IMR-90 (cell line): Measurements from ENCODE around the gene HS6ST3. TPM values are rescaled to one million over a fixed set of nuclear protein-coding genes. Genes with fewer than 3 reads are reported as not detected.

Experiments
- ATAC-seq: fragments of 200-7000 bp; cut with Tn5 transposase; 2 replicates; pipeline ENCODE4 v1.9.1; 2020; ENCODE audit warnings: low read depth, mild to moderate bottlenecking, moderate library complexity
- BruUV-seq: library from RNA; stranded (reverse); fragments of 400-500 nt; replicated peaks from 2 replicates; lab custom pipeline; 2021; lab: Mats Ljungman, UMichigan
- CTCF ChIA-PET: fragments of 300-600 bp; formaldehyde crosslinking; extraction: SDS; loops from one replicate; lab custom pipeline; 2021; ENCODE audit warnings: antibody characterized with exemption; lab: Yijun Ruan, JAX
- POLR2A ChIA-PET: fragments of 300-600 bp; sonication (Branson Sonifier 250); formaldehyde crosslinking; loops from one replicate; lab custom pipeline; 2022; ENCODE audit warnings: antibody characterized with exemption; ENCODE audit not compliant: unreplicated experiment; lab: Charles Lee
- DNase-seq: peaks from one replicate; pipeline ENCODE4 v3.0.0; 2013
- H2AFZ ChIP-seq: replicated peaks from 2 replicates; pipeline ENCODE3; 2013; ENCODE audit warnings: low read length, mild to moderate bottlenecking; ENCODE audit not compliant: poor library complexity
- H2AK5ac ChIP-seq: 2 replicates; pipeline ENCODE4 v1.6.1; 2013; ENCODE audit warnings: low read depth, low read length, inconsistent platforms
- H2AK9ac ChIP-seq: replicated peaks from 2 replicates; pipeline ENCODE3; 2013; ENCODE audit warnings: mild to moderate bottlenecking, low read depth, low read length, moderate library complexity; ENCODE audit not compliant: poor library complexity
- H2BK120ac ChIP-seq: 2 replicates; pipeline ENCODE4 v1.6.1; 2013; ENCODE audit warnings: low read depth, low read length, inconsistent platforms
- H2BK15ac ChIP-seq: 3 replicates; pipeline ENCODE4 v1.6.1; 2013; ENCODE audit warnings: low read depth, low read length, inconsistent platforms
- H2BK20ac ChIP-seq: 2 replicates; pipeline ENCODE4 v1.6.1; 2013; ENCODE audit warnings: low read depth, mild to moderate bottlenecking, inconsistent platforms, low read length, moderate library complexity
- H2BK5ac ChIP-seq: 2 replicates; pipeline ENCODE4 v1.6.1; 2013; ENCODE audit warnings: mild to moderate bottlenecking, low read depth, low read length, inconsistent platforms; ENCODE audit not compliant: poor library complexity, severe bottlenecking
- H3K14ac ChIP-seq: replicated peaks from 2 replicates; pipeline ENCODE4 v1.6.1; 2013; ENCODE audit warnings: low read depth, low read length, inconsistent platforms
- H3K18ac ChIP-seq: 2 replicates; pipeline ENCODE4 v1.6.1; 2013; ENCODE audit warnings: low read depth, low read length, control low read depth
- H3K23ac ChIP-seq: 2 replicates; pipeline ENCODE4 v1.6.1; 2013; ENCODE audit warnings: low read depth, low read length, inconsistent platforms
- H3K27ac ChIP-seq: 2 replicates; pipeline ENCODE4 v1.5.1; 2013; ENCODE audit warnings: mild to moderate bottlenecking, control low read depth, low read length; ENCODE audit not compliant: insufficient read depth
- H3K27me3 ChIP-seq: 2 replicates; pipeline ENCODE4 v1.6.1; 2013; ENCODE audit warnings: low read length; ENCODE audit not compliant: control insufficient read depth, insufficient read depth
- H3K36me3 ChIP-seq: 2 replicates; pipeline ENCODE4 v1.6.1; 2013; ENCODE audit warnings: low read length, mixed read lengths; ENCODE audit not compliant: control insufficient read depth, insufficient read depth
- H3K4ac ChIP-seq: 2 replicates; pipeline ENCODE4 v1.6.1; 2013; ENCODE audit warnings: low read depth, low read length, inconsistent platforms
- H3K4me1 ChIP-seq: 2 replicates; pipeline ENCODE4 v1.6.1; 2013; ENCODE audit warnings: low read length, mixed read lengths; ENCODE audit not compliant: control insufficient read depth, insufficient read depth
- H3K4me2 ChIP-seq: 2 replicates; pipeline ENCODE4 v1.6.1; 2013; ENCODE audit warnings: low read depth, mild to moderate bottlenecking, control low read depth, low read length, moderate library complexity
- H3K4me3 ChIP-seq: 2 replicates; pipeline ENCODE4 v1.5.1; 2013; ENCODE audit warnings: low read depth, mild to moderate bottlenecking, control low read depth, low read length, moderate library complexity; ENCODE audit not compliant: insufficient read depth
- H3K56ac ChIP-seq: 2 replicates; pipeline ENCODE4 v1.6.1; 2013; ENCODE audit warnings: low read length, inconsistent platforms; ENCODE audit not compliant: insufficient read depth; ENCODE audit errors: extremely low read depth
- H3K79me1 ChIP-seq, 2 experiments: 2 replicates each; pipeline ENCODE4 v1.6.1; 2013; ENCODE audit warnings: low read length in 2 of 2, inconsistent platforms in 1 of 2, low read depth in 1 of 2
- H3K9ac ChIP-seq: 2 replicates; pipeline ENCODE4 v1.6.1; 2013; ENCODE audit warnings: low read depth, low read length, control low read depth
- H3K9me1 ChIP-seq: 2 replicates; pipeline ENCODE4 v1.6.1; 2013; ENCODE audit warnings: low read length, inconsistent platforms; ENCODE audit not compliant: insufficient read depth
- H3K9me3 ChIP-seq: 2 replicates; pipeline ENCODE4 v1.6.1; 2013; ENCODE audit warnings: low read length; ENCODE audit not compliant: control insufficient read depth, insufficient read depth
- H4K20me1 ChIP-seq: 2 replicates; pipeline ENCODE4 v1.6.1; 2013; ENCODE audit warnings: low read length, inconsistent platforms; ENCODE audit not compliant: insufficient read depth
- H4K5ac ChIP-seq: 2 replicates; pipeline ENCODE4 v1.6.1; 2013; ENCODE audit warnings: mild to moderate bottlenecking, low read depth, low read length, control low read depth
- H4K8ac ChIP-seq, 2 experiments: 2 replicates each; pipeline ENCODE4 v1.6.1; 2013; ENCODE audit warnings: low read depth in 2 of 2, low read length in 2 of 2, control low read depth in 1 of 2, inconsistent platforms in 1 of 2
- H4K91ac ChIP-seq: 2 replicates; pipeline ENCODE4 v1.6.1; 2013; ENCODE audit warnings: low read depth, low read length, inconsistent platforms; ENCODE audit not compliant: insufficient read depth
- BHLHE40 ChIP-seq: fragments of 150-350 bp; IDR thresholded peaks from 2 replicates; pipeline ENCODE4 v1.6.1; 2016; ENCODE audit warnings: mild to moderate bottlenecking, low read depth, low read length
- CEBPB ChIP-seq: IDR thresholded peaks from 2 replicates; pipeline ENCODE4 v1.6.1; 2012; ENCODE audit warnings: low read depth, low read length, improper control_type of control experiment
- FOS ChIP-seq: fragments of 150-350 bp; IDR thresholded peaks from 2 replicates; pipeline ENCODE4 v1.6.1; 2016; ENCODE audit warnings: low read depth, low read length
- MAFK ChIP-seq: IDR thresholded peaks from 2 replicates; pipeline ENCODE4 v1.6.1; 2012; ENCODE audit warnings: low read depth, low read length, improper control_type of control experiment
- SMC3 ChIP-seq: fragments of 150-350 bp; IDR thresholded peaks from 2 replicates; pipeline ENCODE4 v1.6.1; 2016; ENCODE audit warnings: low read depth, mild to moderate bottlenecking, antibody characterized with exemption, low read length, moderate library complexity
- USF2 ChIP-seq: fragments of 150-350 bp; IDR thresholded peaks from 2 replicates; pipeline ENCODE4 v1.6.1; 2017; ENCODE audit warnings: mild to moderate bottlenecking, antibody characterized with exemption, low read length, low read depth
- dilution Hi-C: fragments of 300-500 bp; cut with HindIII; formaldehyde crosslinking; loops from one replicate; pipeline ENCODE4 v1.14.3; 2018; ENCODE audit warnings: low sequenced_read_pairs; ENCODE audit not compliant: unreplicated experiment
- in situ Hi-C: fragments of 300-500 bp; cut with MboI; formaldehyde crosslinking; loops from 3 replicates; pipeline ENCODE4 v1.14.3; 2019; ENCODE audit warnings: low sequenced_read_pairs, inconsistent platforms, mixed read lengths
- intact Hi-C: fragments of 100-400 bp; cut with micrococcal nuclease; formaldehyde crosslinking; loops from 2 replicates; pipeline ENCODE4 v1.10.0; 2022
- polyA plus RNA-seq, 3 experiments: library from polyadenylated mRNA; depleted of rRNA; stranded (reverse); fragments of >200 nt; gene quantifications; 2 replicates each; pipeline ENCODE4 v1.2.3, GENCODE V29; 2012; ENCODE audit warnings: low replicate concordance in 1 of 3
- total RNA-seq: library from RNA; depleted of rRNA; stranded (reverse); fragments of >200 nt; gene quantifications from 2 replicates; pipeline ENCODE4 v1.2.3, GENCODE V29; 2012

HS6ST3 gene
- total and polyA plus RNA-seq, 2 of the 4 experiments (the other 2 are of a cell fraction): not detected

GRCh38 chr13:96671073-96671472, 581.2 kb downstream of the HS6ST3 start:
- Histone ChIP-seq H3K18ac (no peak overlapping the region), H3K9me1 (no peaks in the 10 kb centered on the region), H2BK20ac (no peak overlapping the region), H3K23ac (no peak overlapping the region), H2AK9ac (no peak overlapping the region), H2BK5ac (no peak overlapping the region), H4K20me1 (no peaks in the 10 kb centered on the region), H3K4me3 (no peak overlapping the region), H3K36me3 (no peaks in the 10 kb centered on the region), H2AFZ (no peak overlapping the region), H3K9me3 (peaks cover 4% of the 10 kb centered on the region; the same call in 1 of the 2 replicates), H2AK5ac (no peak overlapping the region), H3K4me2 (no peak overlapping the region), H3K79me1 (no peaks in the 10 kb centered on the region), H3K14ac (no peak overlapping the region), H4K5ac (no peak overlapping the region), H3K4me1 (no peaks in the 10 kb centered on the region), H3K9ac (no peak overlapping the region), H4K8ac (no peak overlapping the region), H2BK15ac (no peak overlapping the region), H3K27ac (no peak overlapping the region), H3K56ac (no peak overlapping the region), H3K4ac (no peak overlapping the region), H3K27me3 (no peaks in the 10 kb centered on the region), H4K91ac (no peak overlapping the region), H2BK120ac (no peak overlapping the region)
- intact Hi-C loops: no loop called here
- DNase-seq (no peak), ATAC-seq (no peak)
- CTCF ChIA-PET: no interaction called here
- no TSS peak for BruUV-seq
- POLR2A ChIA-PET: no interaction called here
- dilution Hi-C loops: no loop called here
- no peak for TF ChIP-seq CEBPB
- no peak for TF ChIP-seq FOS
- TF ChIP-seq USF2: no peak
- TF ChIP-seq SMC3: no peak
- no peak for TF ChIP-seq MAFK
- no peak for TF ChIP-seq BHLHE40
- in situ Hi-C loops: no loop called here
